ENCODE results near the gene PCP2.

The PCP2 gene

GRCh38 chr19:7606289-7606688, 27.2 kb downstream of the PCP2 start:
- no peak for TF ChIP-seq CTCF (conservative IDR thresholded peaks at IDR 0.05; ENCODE audit: low read length)
- no peak for TF ChIP-seq EZH2phosphoT487 (IDR thresholded peaks at IDR 0.05; ENCODE audit: borderline replicate concordance)
- no peak overlapping the region for H2AFZ ChIP-seq (ENCODE audit: low read length)

GRCh38 chr19:7605490-7606222, 27.9 kb downstream of the PCP2 start:
- no peaks in the 10 kb centered on the region for H3K4me1 ChIP-seq (ENCODE audit: insufficient read depth, low read length, poor library complexity, severe bottlenecking)
- no peaks in the 10 kb centered on the region for H3K9me3 ChIP-seq (ENCODE audit: insufficient read depth, low read depth, low read length)
- H3F3A ChIP-seq (ENCODE audit: low read depth) = no peaks in the 10 kb centered on the region
- H3K27me3 ChIP-seq (ENCODE audit: insufficient read depth, low read length, poor library complexity, severe bottlenecking) = no peaks in the 10 kb centered on the region
- no peak overlapping the region for H2AFZ ChIP-seq (ENCODE audit: low read length)
- H3K9ac ChIP-seq (ENCODE audit: low read depth, low read length, poor library complexity, severe bottlenecking) = no peak overlapping the region
- no peak for TF ChIP-seq EZH2phosphoT487 (IDR thresholded peaks at IDR 0.05; ENCODE audit: borderline replicate concordance)
- no peak for TF ChIP-seq CTCF (conservative IDR thresholded peaks at IDR 0.05; ENCODE audit: low read length)
- no peaks in the 10 kb centered on the region for H3K79me2 ChIP-seq (ENCODE audit: insufficient read depth, low read length)
- no peak overlapping the region for H3K4me3 ChIP-seq (ENCODE audit: low read length, poor library complexity, severe bottlenecking)
- H4K20me1 ChIP-seq (ENCODE audit: insufficient read depth, low read length, poor library complexity, severe bottlenecking) = no peaks in the 10 kb centered on the region
- H3K9me2 ChIP-seq (replicated peaks; ENCODE audit: low read depth, low read length) = no peaks in the 10 kb centered on the region
- H3K36me3 ChIP-seq (ENCODE audit: insufficient read depth, low read length) = no peaks in the 10 kb centered on the region
- H3K4me2 ChIP-seq (ENCODE audit: low read depth, low read length, poor library complexity, severe bottlenecking) = no peak overlapping the region

More at GRCh38 chr19:7606289-7606688, 27.2 kb downstream of the PCP2 start:
- H3K4me1 ChIP-seq (ENCODE audit: insufficient read depth, low read length, poor library complexity, severe bottlenecking) = no peaks in the 10 kb centered on the region
- H3K36me3 ChIP-seq (ENCODE audit: insufficient read depth, low read length) = no peaks in the 10 kb centered on the region
- no peak overlapping the region for H3K4me2 ChIP-seq (ENCODE audit: low read depth, low read length, poor library complexity, severe bottlenecking)
- no peak overlapping the region for H3K9ac ChIP-seq (ENCODE audit: low read depth, low read length, poor library complexity, severe bottlenecking)
- H3K79me2 ChIP-seq (ENCODE audit: insufficient read depth, low read length) = no peaks in the 10 kb centered on the region
- H3F3A ChIP-seq (ENCODE audit: low read depth) = no peaks in the 10 kb centered on the region
- H3K9me3 ChIP-seq (ENCODE audit: insufficient read depth, low read depth, low read length) = no peaks in the 10 kb centered on the region
- H3K27me3 ChIP-seq (ENCODE audit: insufficient read depth, low read length, poor library complexity, severe bottlenecking) = no peaks in the 10 kb centered on the region
- no peaks in the 10 kb centered on the region for H4K20me1 ChIP-seq (ENCODE audit: insufficient read depth, low read length, poor library complexity, severe bottlenecking)
- no peaks in the 10 kb centered on the region for H3K9me2 ChIP-seq (replicated peaks; ENCODE audit: low read depth, low read length)
- no peak overlapping the region for H3K4me3 ChIP-seq (ENCODE audit: low read length, poor library complexity, severe bottlenecking)

GRCh38 chr19:7603919-7604318, 29.6 kb downstream of the PCP2 start:
- Histone ChIP-seq H3K79me2 (ENCODE audit: insufficient read depth, low read length) (no peaks in the 10 kb centered on the region), H3K9ac (ENCODE audit: low read depth, low read length, poor library complexity, severe bottlenecking) (no peak overlapping the region), H3K36me3 (ENCODE audit: insufficient read depth, low read length) (no peaks in the 10 kb centered on the region), H3K27me3 (ENCODE audit: insufficient read depth, low read length, poor library complexity, severe bottlenecking) (no peaks in the 10 kb centered on the region), H3K9me2 (replicated peaks; ENCODE audit: low read depth, low read length) (no peaks in the 10 kb centered on the region), H4K20me1 (ENCODE audit: insufficient read depth, low read length, poor library complexity, severe bottlenecking) (no peaks in the 10 kb centered on the region), H3K4me3 (ENCODE audit: low read length, poor library complexity, severe bottlenecking) (no peak overlapping the region), H3K9me3 (ENCODE audit: insufficient read depth, low read depth, low read length) (no peaks in the 10 kb centered on the region), H3F3A (ENCODE audit: low read depth) (no peaks in the 10 kb centered on the region), H3K4me1 (ENCODE audit: insufficient read depth, low read length, poor library complexity, severe bottlenecking) (no peaks in the 10 kb centered on the region), H2AFZ (ENCODE audit: low read length) (no peak overlapping the region), H3K4me2 (ENCODE audit: low read depth, low read length, poor library complexity, severe bottlenecking) (no peak overlapping the region)
- TF ChIP-seq CTCF (conservative IDR thresholded peaks at IDR 0.05; ENCODE audit: low read length) = no peak
- no peak for TF ChIP-seq EZH2phosphoT487 (IDR thresholded peaks at IDR 0.05; ENCODE audit: borderline replicate concordance)
